GM23338 (cell line): ENCODE results near the gene RGP1. TPM values are rescaled to one million over a fixed set of nuclear protein-coding genes. Genes with fewer than 3 reads are reported as not detected.

Experiments used
- ATAC-seq: fragments of 200-7000 bp; cut with Tn5 transposase; 3 replicates; pipeline ENCODE4 v1.9.1; 2020
- DNase-seq: peaks from one replicate; pipeline ENCODE4 v3.0.0-alpha.2; 2015; ENCODE audit warnings: low spot score
- H2AFZ ChIP-seq: fragments of 200-600 bp; sonication (generic); 2 replicates; pipeline ENCODE4 v1.8.0; 2016; ENCODE audit warnings: antibody characterized with exemption, mild to moderate bottlenecking, moderate library complexity
- H3F3A ChIP-seq: fragments of 200-600 bp; sonication (generic); replicated peaks from 2 replicates; pipeline ENCODE4 v1.8.0; 2017; ENCODE audit warnings: antibody characterized with exemption, mixed run types, low read depth
- H3K27ac ChIP-seq: fragments of 200-600 bp; sonication (generic); 2 replicates; pipeline ENCODE4 v1.6.1; 2016; ENCODE audit warnings: low read depth
- H3K27me3 ChIP-seq: fragments of 200-600 bp; sonication (generic); 2 replicates; pipeline ENCODE4 v1.8.0; 2016; ENCODE audit warnings: mild to moderate bottlenecking, mixed run types, moderate library complexity; ENCODE audit not compliant: insufficient read depth
- H3K36me3 ChIP-seq: fragments of 200-600 bp; sonication (generic); 2 replicates; pipeline ENCODE4 v1.8.0; 2016; ENCODE audit warnings: mild to moderate bottlenecking; ENCODE audit not compliant: insufficient read depth
- H3K4me1 ChIP-seq: fragments of 200-600 bp; sonication (generic); 2 replicates; pipeline ENCODE4 v1.8.0; 2016; ENCODE audit warnings: mild to moderate bottlenecking, moderate library complexity; ENCODE audit not compliant: insufficient read depth
- H3K4me2 ChIP-seq: fragments of 200-600 bp; sonication (generic); 2 replicates; pipeline ENCODE4 v1.7.1; 2017; ENCODE audit warnings: mixed run types
- H3K4me3 ChIP-seq: fragments of 200-600 bp; sonication (generic); 2 replicates; pipeline ENCODE4 v1.6.1; 2016; ENCODE audit warnings: mixed run types
- H3K79me2 ChIP-seq: fragments of 200-600 bp; sonication (generic); replicated peaks from 2 replicates; pipeline ENCODE4 v1.8.0; 2017; ENCODE audit warnings: mild to moderate bottlenecking; ENCODE audit not compliant: insufficient read depth
- H3K9me2 ChIP-seq: fragments of 200-600 bp; sonication (generic); 2 replicates; pipeline ENCODE4 v1.8.0; 2017; ENCODE audit not compliant: insufficient read depth
- H4K20me1 ChIP-seq: fragments of 200-600 bp; sonication (generic); replicated peaks from 2 replicates; pipeline ENCODE4 v1.8.0; 2017; ENCODE audit warnings: mild to moderate bottlenecking; ENCODE audit not compliant: insufficient read depth
- H3K27ac Mint-ChIP-seq: 2 replicates; pipeline ENCODE4 v1.8.0; 2020; ENCODE audit warnings: inconsistent platforms, mild to moderate bottlenecking, moderate library complexity, mixed read lengths
- H3K27me3 Mint-ChIP-seq: 3 replicates; pipeline ENCODE4 v1.8.0; 2022; ENCODE audit warnings: low read depth, mild to moderate bottlenecking, moderate library complexity, mixed read lengths, inconsistent platforms; ENCODE audit not compliant: insufficient read depth, poor library complexity
- H3K36me3 Mint-ChIP-seq: 3 replicates; pipeline ENCODE4 v1.8.0; 2021; ENCODE audit warnings: low read depth, mild to moderate bottlenecking, inconsistent platforms, moderate library complexity, mixed read lengths
- H3K4me1 Mint-ChIP-seq: 3 replicates; pipeline ENCODE4 v1.8.0; 2020; ENCODE audit warnings: mild to moderate bottlenecking, inconsistent platforms, mixed read lengths
- H3K4me3 Mint-ChIP-seq: 3 replicates; pipeline ENCODE4 v1.8.0; 2021; ENCODE audit warnings: moderate library complexity, mild to moderate bottlenecking, inconsistent platforms, mixed read lengths
- H3K9me3 Mint-ChIP-seq: 3 replicates; pipeline ENCODE4 v1.8.0; 2020; ENCODE audit warnings: moderate library complexity, mild to moderate bottlenecking, inconsistent platforms, mixed read lengths
- EZH2 ChIP-seq: fragments of 200-600 bp; sonication (generic); IDR thresholded peaks from one replicate; pipeline ENCODE4 v1.8.0; 2017; ENCODE audit warnings: antibody characterized with exemption, mild to moderate bottlenecking, low read depth; ENCODE audit not compliant: unreplicated experiment
- EZH2phosphoT487 ChIP-seq: fragments of 200-600 bp; sonication (generic); IDR thresholded peaks from one replicate; pipeline ENCODE4 v1.8.1; 2018; ENCODE audit warnings: antibody characterized with exemption; ENCODE audit not compliant: unreplicated experiment
- NANOG ChIP-seq: IDR thresholded peaks from 2 replicates; pipeline ENCODE4 v1.6.1; 2016; ENCODE audit warnings: antibody characterized with exemption, borderline replicate concordance
- STAT1 ChIP-seq: IDR thresholded peaks from one replicate; pipeline ENCODE4 v1.6.1; 2016; ENCODE audit warnings: antibody characterized with exemption; ENCODE audit not compliant: unreplicated experiment
- ZNF114 ChIP-seq: fragments of 250-450 bp; sonication (Bioruptor Pico); IDR thresholded peaks from 2 replicates; pipeline ENCODE4 v1.5.0; 2020; ENCODE audit warnings: mild to moderate bottlenecking, moderate library complexity
- ZNF331 ChIP-seq: fragments of 250-450 bp; sonication (Bioruptor Pico); IDR thresholded peaks from 2 replicates; pipeline ENCODE4 v1.5.0; 2020; ENCODE audit warnings: low read depth, mild to moderate bottlenecking, moderate library complexity
- polyA plus RNA-seq: library from polyadenylated mRNA; unstranded; fragments of >200 nt; fragmentation: Nextera tagmentation; extraction: Ambion mirVana; gene quantifications from 2 replicates; pipeline ENCODE4 v1.2.1, GENCODE V29; 2016
- total RNA-seq: library from RNA; depleted of rRNA; stranded (reverse); fragments of >200 nt; shearing (Covaris generic); gene quantifications from 2 replicates; pipeline ENCODE4 v1.2.3, GENCODE V29; 2014
- TF ChIP-seq, protein P1 (sequence below): fragments of 250-450 bp; sonication (Bioruptor Pico); IDR thresholded peaks from 2 replicates; pipeline ENCODE4 v1.5.0; 2020; ENCODE audit warnings: mild to moderate bottlenecking, moderate library complexity
- TF ChIP-seq, protein P2 (sequence below): IDR thresholded peaks from one replicate; pipeline ENCODE4 v1.6.1; 2018; ENCODE audit warnings: antibody characterized with exemption; ENCODE audit not compliant: unreplicated experiment

The RGP1 gene
- total and polyA plus RNA-seq, 2 experiments from 2014 or later = 2.8 to 16.0 TPM

- Histone ChIP-seq H2AFZ (no peak overlapping the region), H3K27me3 (no peaks in the 10 kb centered on the region), H3K79me2 (peaks cover 41% of the 10 kb centered on the region), H4K20me1 (peaks cover 42% of the 10 kb centered on the region), H3K4me3 (no peak overlapping the region), H3K4me2 (no peak overlapping the region), H3F3A (peaks cover 5% of the 10 kb centered on the region), H3K4me1 (peaks cover 23% of the 10 kb centered on the region), H3K27ac (no peak overlapping the region), H3K9me2 (no peaks in the 10 kb centered on the region), H3K36me3 (peaks cover 20% of the 10 kb centered on the region)
- Mint-ChIP-seq H3K27me3 (peaks cover 3% of the 10 kb centered on the region), H3K4me3 (no peak overlapping the region), H3K27ac (no peak overlapping the region), H3K4me1 (peaks cover 20% of the 10 kb centered on the region), H3K36me3 (peaks cover 65% of the 10 kb centered on the region), H3K9me3 (no peaks in the 10 kb centered on the region)
- TF ChIP-seq NANOG = no peak
- no peak for TF ChIP-seq ZNF331 (CRISPR knock-in tag)
- TF ChIP-seq, protein P1, sequence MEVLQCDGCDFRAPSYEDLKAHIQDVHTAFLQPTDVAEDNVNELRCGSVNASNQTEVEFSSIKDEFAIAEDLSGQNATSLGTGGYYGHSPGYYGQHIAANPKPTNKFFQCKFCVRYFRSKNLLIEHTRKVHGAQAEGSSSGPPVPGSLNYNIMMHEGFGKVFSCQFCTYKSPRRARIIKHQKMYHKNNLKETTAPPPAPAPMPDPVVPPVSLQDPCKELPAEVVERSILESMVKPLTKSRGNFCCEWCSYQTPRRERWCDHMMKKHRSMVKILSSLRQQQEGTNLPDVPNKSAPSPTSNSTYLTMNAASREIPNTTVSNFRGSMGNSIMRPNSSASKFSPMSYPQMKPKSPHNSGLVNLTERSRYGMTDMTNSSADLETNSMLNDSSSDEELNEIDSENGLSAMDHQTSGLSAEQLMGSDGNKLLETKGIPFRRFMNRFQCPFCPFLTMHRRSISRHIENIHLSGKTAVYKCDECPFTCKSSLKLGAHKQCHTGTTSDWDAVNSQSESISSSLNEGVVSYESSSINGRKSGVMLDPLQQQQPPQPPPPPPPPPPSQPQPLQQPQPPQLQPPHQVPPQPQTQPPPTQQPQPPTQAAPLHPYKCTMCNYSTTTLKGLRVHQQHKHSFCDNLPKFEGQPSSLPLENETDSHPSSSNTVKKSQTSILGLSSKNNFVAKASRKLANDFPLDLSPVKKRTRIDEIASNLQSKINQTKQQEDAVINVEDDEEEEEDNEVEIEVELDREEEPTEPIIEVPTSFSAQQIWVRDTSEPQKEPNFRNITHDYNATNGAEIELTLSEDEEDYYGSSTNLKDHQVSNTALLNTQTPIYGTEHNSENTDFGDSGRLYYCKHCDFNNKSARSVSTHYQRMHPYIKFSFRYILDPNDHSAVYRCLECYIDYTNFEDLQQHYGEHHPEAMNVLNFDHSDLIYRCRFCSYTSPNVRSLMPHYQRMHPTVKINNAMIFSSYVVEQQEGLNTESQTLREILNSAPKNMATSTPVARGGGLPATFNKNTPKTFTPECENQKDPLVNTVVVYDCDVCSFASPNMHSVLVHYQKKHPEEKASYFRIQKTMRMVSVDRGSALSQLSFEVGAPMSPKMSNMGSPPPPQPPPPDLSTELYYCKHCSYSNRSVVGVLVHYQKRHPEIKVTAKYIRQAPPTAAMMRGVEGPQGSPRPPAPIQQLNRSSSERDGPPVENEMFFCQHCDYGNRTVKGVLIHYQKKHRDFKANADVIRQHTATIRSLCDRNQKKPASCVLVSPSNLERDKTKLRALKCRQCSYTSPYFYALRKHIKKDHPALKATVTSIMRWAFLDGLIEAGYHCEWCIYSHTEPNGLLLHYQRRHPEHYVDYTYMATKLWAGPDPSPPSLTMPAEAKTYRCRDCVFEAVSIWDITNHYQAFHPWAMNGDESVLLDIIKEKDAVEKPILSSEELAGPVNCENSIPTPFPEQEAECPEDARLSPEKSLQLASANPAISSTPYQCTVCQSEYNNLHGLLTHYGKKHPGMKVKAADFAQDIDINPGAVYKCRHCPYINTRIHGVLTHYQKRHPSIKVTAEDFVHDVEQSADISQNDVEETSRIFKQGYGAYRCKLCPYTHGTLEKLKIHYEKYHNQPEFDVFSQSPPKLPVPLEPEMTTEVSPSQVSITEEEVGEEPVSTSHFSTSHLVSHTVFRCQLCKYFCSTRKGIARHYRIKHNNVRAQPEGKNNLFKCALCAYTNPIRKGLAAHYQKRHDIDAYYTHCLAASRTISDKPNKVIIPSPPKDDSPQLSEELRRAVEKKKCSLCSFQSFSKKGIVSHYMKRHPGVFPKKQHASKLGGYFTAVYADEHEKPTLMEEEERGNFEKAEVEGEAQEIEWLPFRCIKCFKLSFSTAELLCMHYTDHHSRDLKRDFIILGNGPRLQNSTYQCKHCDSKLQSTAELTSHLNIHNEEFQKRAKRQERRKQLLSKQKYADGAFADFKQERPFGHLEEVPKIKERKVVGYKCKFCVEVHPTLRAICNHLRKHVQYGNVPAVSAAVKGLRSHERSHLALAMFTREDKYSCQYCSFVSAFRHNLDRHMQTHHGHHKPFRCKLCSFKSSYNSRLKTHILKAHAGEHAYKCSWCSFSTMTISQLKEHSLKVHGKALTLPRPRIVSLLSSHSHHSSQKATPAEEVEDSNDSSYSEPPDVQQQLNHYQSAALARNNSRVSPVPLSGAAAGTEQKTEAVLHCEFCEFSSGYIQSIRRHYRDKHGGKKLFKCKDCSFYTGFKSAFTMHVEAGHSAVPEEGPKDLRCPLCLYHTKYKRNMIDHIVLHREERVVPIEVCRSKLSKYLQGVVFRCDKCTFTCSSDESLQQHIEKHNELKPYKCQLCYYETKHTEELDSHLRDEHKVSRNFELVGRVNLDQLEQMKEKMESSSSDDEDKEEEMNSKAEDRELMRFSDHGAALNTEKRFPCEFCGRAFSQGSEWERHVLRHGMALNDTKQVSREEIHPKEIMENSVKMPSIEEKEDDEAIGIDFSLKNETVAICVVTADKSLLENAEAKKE (CRISPR knock-in tag) = no peak
- no peak for TF ChIP-seq EZH2
- TF ChIP-seq EZH2phosphoT487 = no peak
- TF ChIP-seq ZNF114 (CRISPR knock-in tag) = no peak
- TF ChIP-seq, protein P2, sequence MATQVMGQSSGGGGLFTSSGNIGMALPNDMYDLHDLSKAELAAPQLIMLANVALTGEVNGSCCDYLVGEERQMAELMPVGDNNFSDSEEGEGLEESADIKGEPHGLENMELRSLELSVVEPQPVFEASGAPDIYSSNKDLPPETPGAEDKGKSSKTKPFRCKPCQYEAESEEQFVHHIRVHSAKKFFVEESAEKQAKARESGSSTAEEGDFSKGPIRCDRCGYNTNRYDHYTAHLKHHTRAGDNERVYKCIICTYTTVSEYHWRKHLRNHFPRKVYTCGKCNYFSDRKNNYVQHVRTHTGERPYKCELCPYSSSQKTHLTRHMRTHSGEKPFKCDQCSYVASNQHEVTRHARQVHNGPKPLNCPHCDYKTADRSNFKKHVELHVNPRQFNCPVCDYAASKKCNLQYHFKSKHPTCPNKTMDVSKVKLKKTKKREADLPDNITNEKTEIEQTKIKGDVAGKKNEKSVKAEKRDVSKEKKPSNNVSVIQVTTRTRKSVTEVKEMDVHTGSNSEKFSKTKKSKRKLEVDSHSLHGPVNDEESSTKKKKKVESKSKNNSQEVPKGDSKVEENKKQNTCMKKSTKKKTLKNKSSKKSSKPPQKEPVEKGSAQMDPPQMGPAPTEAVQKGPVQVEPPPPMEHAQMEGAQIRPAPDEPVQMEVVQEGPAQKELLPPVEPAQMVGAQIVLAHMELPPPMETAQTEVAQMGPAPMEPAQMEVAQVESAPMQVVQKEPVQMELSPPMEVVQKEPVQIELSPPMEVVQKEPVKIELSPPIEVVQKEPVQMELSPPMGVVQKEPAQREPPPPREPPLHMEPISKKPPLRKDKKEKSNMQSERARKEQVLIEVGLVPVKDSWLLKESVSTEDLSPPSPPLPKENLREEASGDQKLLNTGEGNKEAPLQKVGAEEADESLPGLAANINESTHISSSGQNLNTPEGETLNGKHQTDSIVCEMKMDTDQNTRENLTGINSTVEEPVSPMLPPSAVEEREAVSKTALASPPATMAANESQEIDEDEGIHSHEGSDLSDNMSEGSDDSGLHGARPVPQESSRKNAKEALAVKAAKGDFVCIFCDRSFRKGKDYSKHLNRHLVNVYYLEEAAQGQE = no peak
- TF ChIP-seq STAT1 = no peak
- DNase-seq (no peak), ATAC-seq (no peak)
These were observed 5.1 kb upstream of the RGP1 start for GRCh38 chr9:35743880-35744518.
